Measurements from ENCODE around the gene ZBTB21.

The ZBTB21 gene

GRCh38 chr21:42009831-42010506, at the start of gene ZBTB21:
Gene ZBTB21, minus strand, starts transcription at chr21:42010360. Its CDS starts 16,265 bp downstream, at chr21:41994095.
- peak; percentile 97 for DNase-seq (ENCODE audit: low read depth)

GRCh38 chr21:42059721-42060120, 49.6 kb upstream of the ZBTB21 start:
- DNase-seq (ENCODE audit: low read depth), result no peak

GRCh38 chr21:42059141-42059540, 49.0 kb upstream of the ZBTB21 start:
- DNase-seq (ENCODE audit: low read depth), result no peak

GRCh38 chr21:42058631-42059111, 48.5 kb upstream of the ZBTB21 start:
- no peak for DNase-seq (ENCODE audit: low read depth)

- no peak for DNase-seq (ENCODE audit: low read depth)
Observed at GRCh38 chr21:42057851-42058437, 47.8 kb upstream of the ZBTB21 start.

GRCh38 chr21:42056996-42057689, 47.0 kb upstream of the ZBTB21 start:
- DNase-seq (ENCODE audit: low read depth), result no peak

- no peak for DNase-seq (ENCODE audit: low read depth)
Observed at GRCh38 chr21:42056468-42056867, 46.3 kb upstream of the ZBTB21 start.

GRCh38 chr21:42055425-42055824, 45.3 kb upstream of the ZBTB21 start:
- no peak for DNase-seq (ENCODE audit: low read depth)

- DNase-seq (ENCODE audit: low read depth), result no peak
Observed at GRCh38 chr21:42051788-42052187, 41.6 kb upstream of the ZBTB21 start.

- no peak for DNase-seq (ENCODE audit: low read depth)
Observed at GRCh38 chr21:42049578-42050430, 39.6 kb upstream of the ZBTB21 start.

- no peak for DNase-seq (ENCODE audit: low read depth)
Observed at GRCh38 chr21:42048870-42049577, 38.9 kb upstream of the ZBTB21 start.

GRCh38 chr21:42047821-42048613, 37.9 kb upstream of the ZBTB21 start:
- no peak for DNase-seq (ENCODE audit: low read depth)

- DNase-seq (ENCODE audit: low read depth), result no peak
Observed at GRCh38 chr21:42044871-42045495, 34.8 kb upstream of the ZBTB21 start.

- DNase-seq (ENCODE audit: low read depth), result no peak
Observed at GRCh38 chr21:42043961-42044360, 33.8 kb upstream of the ZBTB21 start.

GRCh38 chr21:42043201-42043895, 33.2 kb upstream of the ZBTB21 start:
- DNase-seq (ENCODE audit: low read depth), result no peak

- no peak for DNase-seq (ENCODE audit: low read depth)
Observed at GRCh38 chr21:42042651-42043050, 32.5 kb upstream of the ZBTB21 start.

GRCh38 chr21:42041711-42042110, 31.6 kb upstream of the ZBTB21 start:
- DNase-seq (ENCODE audit: low read depth), result no peak

GRCh38 chr21:42041246-42041645, 31.1 kb upstream of the ZBTB21 start:
- DNase-seq (ENCODE audit: low read depth), result no peak

- no peak for DNase-seq (ENCODE audit: low read depth)
Observed at GRCh38 chr21:42040411-42041180, 30.4 kb upstream of the ZBTB21 start.
